ENCODE measurements around the gene CARF.

CARF gene, protein sequence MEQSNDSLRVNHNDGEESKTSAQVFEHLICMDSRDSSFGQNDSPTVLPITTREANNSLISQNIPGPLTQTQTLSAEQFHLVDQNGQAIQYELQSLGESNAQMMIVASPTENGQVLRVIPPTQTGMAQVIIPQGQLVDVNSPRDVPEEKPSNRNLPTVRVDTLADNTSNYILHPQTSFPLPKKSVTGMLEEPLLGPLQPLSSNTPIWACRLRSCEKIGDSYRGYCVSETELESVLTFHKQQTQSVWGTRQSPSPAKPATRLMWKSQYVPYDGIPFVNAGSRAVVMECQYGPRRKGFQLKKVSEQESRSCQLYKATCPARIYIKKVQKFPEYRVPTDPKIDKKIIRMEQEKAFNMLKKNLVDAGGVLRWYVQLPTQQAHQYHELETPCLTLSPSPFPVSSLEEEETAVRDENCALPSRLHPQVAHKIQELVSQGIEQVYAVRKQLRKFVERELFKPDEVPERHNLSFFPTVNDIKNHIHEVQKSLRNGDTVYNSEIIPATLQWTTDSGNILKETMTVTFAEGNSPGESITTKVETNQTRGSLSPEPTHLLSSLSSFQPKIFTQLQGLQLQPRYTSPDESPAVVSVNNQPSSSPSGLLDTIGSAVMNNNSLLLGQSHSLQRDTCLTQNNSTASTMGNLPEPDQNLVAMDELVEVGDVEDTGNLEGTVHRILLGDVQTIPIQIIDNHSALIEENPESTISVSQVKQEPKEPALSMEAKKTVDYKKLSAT

DNA sequence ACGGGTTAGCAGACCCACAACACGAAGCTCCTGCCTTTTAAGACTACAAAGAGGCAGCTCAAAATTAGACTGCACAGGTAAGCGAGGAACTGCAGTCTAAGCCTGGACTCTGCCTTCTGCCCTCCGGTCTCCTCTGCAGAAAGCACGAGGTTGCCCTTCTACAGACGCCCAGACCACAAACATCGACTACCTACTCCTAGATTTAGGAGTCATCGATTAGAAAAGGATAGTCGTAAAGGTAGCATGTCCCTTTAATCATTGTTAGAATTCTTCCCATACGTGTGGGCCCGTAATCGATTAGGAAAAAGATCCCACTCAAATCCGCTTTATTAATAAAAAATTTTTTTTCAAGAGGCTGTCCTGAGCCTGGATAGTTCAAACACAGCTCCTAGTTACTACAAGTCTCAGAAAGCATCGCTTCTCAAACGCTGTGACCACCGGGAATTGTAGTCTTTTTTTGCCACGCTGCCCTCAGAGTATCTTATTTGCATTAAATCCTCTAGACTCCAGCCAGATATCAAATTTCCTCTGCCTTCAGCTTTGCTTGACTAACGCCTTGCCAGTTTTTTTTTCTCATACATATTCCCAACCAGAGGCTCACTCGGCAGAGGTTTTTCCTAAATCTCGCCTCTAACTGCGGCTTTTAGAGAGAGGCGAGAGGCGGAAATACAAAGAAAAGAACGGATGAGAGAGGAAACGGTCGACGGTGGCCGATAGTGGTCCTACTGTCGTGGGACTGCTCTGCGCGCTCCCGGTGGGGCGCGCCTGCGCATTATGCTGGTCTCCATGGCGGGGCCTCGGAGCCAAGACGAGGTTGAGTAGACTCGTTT, at the start of gene CARF, which contains the start of gene WDR12:
CARF (plus strand) TSS at position 764 of the 830 bp plus-strand sequence. CDS start 29,628 bp downstream, outside the sequence.
WDR12 (minus strand) TSS at position 162 of the 830 bp plus-strand sequence. CDS start 197 bp downstream, outside the sequence.
- peak within 1 kb of the TSS; percentile 45 to 86 for H3K27ac ChIP-seq
- peak within 1 kb of the TSS; percentile 77 for H3K4me3 ChIP-seq
- TF ChIP-seq, protein P1, sequence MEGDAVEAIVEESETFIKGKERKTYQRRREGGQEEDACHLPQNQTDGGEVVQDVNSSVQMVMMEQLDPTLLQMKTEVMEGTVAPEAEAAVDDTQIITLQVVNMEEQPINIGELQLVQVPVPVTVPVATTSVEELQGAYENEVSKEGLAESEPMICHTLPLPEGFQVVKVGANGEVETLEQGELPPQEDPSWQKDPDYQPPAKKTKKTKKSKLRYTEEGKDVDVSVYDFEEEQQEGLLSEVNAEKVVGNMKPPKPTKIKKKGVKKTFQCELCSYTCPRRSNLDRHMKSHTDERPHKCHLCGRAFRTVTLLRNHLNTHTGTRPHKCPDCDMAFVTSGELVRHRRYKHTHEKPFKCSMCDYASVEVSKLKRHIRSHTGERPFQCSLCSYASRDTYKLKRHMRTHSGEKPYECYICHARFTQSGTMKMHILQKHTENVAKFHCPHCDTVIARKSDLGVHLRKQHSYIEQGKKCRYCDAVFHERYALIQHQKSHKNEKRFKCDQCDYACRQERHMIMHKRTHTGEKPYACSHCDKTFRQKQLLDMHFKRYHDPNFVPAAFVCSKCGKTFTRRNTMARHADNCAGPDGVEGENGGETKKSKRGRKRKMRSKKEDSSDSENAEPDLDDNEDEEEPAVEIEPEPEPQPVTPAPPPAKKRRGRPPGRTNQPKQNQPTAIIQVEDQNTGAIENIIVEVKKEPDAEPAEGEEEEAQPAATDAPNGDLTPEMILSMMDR (IDR thresholded peaks at IDR 0.05), result no peak
- peak; percentile 91 for DNase-seq (ENCODE audit: low spot score)

DNA sequence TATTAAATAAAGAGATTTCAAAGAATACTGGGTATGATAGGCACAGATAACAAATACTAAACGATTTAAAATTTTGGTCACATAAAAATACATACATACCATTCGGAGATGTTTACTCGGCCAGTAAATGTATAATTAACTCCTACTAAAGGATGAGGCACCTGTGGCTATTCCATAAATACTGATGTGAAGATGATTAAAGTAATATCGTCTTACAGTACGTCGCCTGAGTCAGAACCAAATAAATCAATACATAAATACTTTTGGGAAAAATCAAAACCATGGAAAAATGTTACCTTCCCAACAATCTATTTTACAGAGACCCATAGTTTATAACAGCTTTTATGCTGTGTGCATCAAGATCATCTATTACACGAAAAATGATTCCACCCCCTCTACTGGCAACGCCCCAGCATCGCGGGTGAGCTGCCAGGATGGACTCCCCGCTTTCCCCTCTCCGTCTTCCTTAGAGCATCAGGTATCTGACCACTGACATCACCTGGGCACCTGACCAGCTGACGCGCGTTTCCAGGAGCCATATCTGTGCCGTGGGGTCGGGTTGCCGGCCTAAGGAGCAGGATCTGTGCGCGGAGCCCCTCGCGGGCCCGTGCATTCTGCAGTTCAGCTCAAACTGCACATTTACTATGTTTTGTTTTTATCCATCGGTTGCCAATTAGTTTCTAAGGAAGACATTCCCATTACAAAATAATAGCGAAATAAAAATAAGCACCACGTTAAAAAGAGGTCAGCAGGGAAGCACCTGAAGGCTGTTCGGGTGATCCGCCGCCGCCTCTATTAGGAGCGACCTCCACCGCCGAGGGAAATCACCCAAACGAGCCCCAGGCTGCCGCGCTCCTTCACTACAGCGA, 41.4 kb upstream of the CARF start:
- TF ChIP-seq, protein P1 (IDR thresholded peaks at IDR 0.05), result peak; percentile 28
- Histone ChIP-seq H3K27ac (peak overlapping the region; percentile 80 to 81), H3K4me3 (peak overlapping the region; percentile 86)
- peak; percentile 76 for DNase-seq (ENCODE audit: low spot score)

DNA sequence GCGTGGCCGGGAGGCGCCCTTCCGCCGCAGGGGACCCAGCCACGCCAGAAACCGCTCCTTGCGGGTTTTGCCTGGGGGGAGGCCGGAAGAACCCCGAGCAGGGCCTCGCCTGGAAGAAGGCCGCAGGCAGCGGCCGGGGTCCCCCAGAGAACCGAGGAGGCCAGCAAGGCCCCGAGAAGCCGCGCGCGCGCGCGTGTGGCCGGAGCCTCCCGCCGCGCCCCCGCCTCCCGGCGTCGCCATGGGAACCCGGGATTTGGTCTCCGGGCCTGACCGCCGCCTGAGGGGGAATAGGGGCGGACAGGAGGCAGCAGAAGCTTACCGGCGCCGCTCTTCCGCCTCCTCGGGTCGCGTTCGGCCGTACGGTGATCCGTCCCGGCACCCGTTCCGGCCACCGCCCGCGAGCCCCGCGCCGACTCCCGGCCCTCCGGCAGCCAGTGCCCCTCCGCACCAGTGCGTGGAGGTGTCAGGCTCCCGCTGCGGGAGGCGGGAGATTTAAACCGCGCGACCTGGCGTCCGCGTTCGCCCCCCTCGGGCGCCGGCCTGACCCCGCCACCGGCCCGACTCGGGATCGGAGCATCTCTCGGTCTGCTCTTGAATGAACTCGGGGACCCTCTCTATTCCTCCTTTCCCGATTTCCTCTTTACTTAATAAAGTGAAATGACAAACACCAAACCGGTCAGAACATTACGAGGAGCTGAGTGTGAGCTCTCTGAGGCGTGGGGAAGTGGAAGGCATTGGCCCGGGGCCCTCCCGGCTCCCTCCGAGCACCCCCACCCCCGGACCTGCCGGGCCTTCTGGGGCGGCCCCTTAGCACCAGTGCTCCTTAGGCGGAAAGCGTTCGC, 40.6 kb upstream of the CARF start, which contains the start of gene ICA1L:
ICA1L (minus strand) TSS at position 467 of the 842 bp plus-strand sequence. CDS start 42,757 bp downstream, outside the sequence.
- DNase-seq (ENCODE audit: low spot score), result peak; percentile 80

DNA sequence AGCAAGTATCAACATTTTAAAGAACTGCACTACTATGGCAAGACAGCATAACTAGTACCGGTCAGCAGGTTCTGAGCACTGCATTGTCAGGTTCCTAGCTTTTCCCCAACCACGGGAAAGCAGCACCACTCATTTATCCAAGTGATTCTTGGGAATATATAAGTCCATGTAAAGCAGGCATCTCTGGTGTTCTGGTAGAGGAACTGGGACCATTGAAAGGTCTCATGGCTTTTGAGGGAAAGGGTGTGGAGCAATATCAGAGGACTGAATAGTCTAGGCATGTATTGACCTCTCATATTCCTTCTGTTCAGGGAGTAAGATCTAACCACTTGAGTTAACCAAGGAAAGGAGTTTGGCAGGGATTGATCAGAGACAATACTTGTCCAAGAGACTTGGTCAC, 34.4 kb upstream of the CARF start:
- H3K4me3 ChIP-seq, result no peak overlapping the region
- no peak overlapping the region for H3K27ac ChIP-seq
- no peak for DNase-seq (ENCODE audit: low spot score)
- TF ChIP-seq, protein P1 (IDR thresholded peaks at IDR 0.05), result no peak

More for the DNA sequence above, 40.6 kb upstream of the CARF start, which contains the start of gene ICA1L:
- Histone ChIP-seq H3K27ac (peak within 1 kb of the TSS; percentile 80 to 81), H3K4me3 (peak within 1 kb of the TSS; percentile 86)
- TF ChIP-seq, protein P1 (IDR thresholded peaks at IDR 0.05), result no peak

DNA sequence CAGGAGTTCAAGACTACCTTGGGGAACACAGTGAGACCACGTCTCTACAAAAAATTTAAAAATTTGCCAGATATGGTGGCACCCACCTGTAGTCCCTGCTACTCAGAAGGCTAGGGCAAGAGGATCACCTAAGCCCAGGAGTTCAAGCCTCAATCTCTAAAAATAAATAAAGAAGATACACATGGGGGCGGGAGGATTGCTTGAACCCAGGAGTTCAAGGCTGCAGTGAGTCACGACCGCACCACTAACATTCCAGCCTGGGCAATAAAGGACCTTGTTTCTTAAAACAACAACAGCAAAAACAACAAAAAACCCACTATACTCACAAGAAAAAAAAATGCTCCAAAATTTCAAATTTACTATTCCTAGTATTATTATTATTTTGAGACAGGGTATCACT, 30.5 kb upstream of the CARF start:
- TF ChIP-seq, protein P1 (IDR thresholded peaks at IDR 0.05), result no peak
- no peak overlapping the region for H3K4me3 ChIP-seq
- H3K27ac ChIP-seq, result no peak overlapping the region
- no peak for DNase-seq (ENCODE audit: low spot score)
